Lung microvascular endothelial cell (primary cell): Measurements from ENCODE around the gene CCR4. TPM values are rescaled to one million over a fixed set of nuclear protein-coding genes. Genes with fewer than 3 reads are reported as not detected.
A peak's percentile ranks its signal among the peaks of the same experiment; 100 is the strongest.
"Not testable (repeated sequence)": the region's sequence is repeated elsewhere in the genome, so short reads cannot be mapped to it uniquely, and the experiment has no call there.

Source experiments
- DNase-seq, 2 donors: peaks; one replicate each; pipeline versions ENCODE4 v3.0.0 to v3.0.0-alpha.2; 2010; ENCODE audit warnings: low read depth in 2 of 2
- total RNA-seq: library from RNA; depleted of rRNA; stranded (reverse); fragments of >200 nt; gene quantifications from 2 replicates; pipeline ENCODE4 v1.2.1, GENCODE V29; 2014

CCR4 gene
- total RNA-seq, 1 donor from 2014 or later: not detected

DNA sequence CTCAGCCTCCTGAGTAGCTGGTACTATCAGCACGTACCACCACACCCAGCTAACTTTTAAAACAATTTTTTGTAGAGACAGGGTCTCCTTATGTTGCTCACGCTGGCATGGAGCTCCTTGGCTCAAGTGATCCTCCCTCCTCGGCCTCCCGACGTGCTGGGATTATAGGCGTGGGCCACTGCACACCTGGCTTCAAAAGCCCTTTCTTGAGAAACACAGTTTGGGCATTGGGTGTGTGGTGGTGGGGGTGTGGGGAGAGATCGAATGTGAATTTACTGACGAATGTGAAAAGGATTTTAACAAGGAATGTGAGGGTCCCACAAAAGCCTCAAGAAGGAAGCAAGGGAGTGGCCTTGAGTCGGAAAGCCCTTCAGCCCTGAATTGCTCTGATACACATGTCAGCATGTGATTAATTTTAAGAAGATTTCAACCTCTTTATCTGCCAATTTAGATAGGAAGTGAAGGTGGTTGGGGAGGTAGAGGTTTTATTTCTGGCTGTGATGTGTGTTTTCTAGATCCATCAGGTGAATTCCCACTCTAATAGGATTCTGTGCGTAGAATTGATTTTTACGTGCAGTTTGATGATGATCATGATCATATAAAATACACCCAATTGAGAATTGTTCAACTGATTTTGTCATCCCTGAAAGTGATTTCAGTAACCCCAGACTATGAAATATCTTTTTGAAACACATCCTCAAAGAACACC lies 1.1 kb downstream of the CCR4 start:
- DNase-seq: no peak

DNA sequence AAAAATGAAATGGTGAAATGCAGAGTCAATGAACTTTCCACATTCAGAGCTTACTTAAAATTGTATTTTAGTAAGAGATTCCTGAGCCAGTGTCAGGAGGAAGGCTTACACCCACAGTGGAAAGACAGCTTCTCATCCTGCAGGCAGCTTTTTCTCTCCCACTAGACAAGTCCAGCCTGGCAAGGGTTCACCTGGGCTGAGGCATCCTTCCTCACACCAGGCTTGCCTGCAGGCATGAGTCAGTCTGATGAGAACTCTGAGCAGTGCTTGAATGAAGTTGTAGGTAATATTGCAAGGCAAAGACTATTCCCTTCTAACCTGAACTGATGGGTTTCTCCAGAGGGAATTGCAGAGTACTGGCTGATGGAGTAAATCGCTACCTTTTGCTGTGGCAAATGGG lies 3.1 kb downstream of the CCR4 start:
- DNase-seq: no peak

DNA sequence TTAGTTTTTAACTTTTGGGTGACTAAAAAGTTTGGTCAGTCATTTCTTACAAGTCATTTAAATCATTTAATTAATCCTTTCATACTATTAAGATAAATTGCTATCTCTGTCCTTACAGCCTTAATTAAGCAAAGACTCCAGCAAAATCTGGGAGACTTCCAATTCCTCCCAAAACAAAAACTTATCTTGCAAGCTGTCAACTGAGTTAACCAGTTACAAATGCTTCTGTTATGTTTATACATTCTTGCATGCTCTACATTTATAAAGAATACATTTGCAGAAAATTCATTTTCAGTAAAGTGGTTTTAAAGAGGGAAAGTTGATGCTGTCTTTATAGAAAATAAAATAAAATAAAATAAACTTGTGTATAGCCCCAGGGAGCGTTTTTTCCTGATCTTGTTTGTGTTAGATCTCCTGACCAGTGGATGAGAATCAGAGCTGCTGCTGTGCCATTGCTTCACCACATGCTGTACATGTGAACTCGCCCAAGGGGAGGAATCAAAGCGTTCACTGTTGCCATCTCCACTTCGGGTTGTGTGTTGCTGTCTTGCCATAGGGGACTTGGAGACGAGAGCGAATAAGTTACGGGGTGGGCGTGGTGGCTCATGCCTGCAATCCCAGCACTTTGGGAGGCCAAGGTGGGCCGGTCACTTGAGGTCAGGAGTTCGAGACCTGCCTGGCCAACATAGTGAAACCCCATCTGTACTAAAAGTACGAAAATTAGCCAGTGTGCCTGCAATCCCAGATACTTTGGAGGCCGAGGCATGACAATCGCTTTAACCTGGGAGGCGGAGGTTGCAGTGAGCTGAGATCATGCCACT lies 5.5 kb downstream of the CCR4 start:
- no peak for DNase-seq

DNA sequence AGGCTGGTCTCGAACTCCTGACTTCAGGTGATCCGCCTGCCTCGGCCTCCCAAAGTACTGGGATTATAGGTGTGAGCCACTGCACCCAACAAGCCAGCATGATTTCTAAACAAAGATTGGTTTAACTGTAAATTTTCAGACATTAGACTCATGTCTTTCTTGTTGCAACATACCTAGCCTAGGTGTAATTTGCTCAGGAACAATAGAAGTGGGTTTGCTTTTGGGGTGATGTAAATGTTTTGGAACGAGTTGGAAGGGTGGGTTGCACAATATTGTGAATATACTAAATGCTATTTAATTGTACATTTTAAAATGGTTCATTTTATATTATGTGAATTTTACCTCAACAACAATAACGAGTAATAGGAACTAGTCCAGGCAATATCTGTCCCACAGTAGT lies 7.1 kb downstream of the CCR4 start:
- DNase-seq: no peak

DNA sequence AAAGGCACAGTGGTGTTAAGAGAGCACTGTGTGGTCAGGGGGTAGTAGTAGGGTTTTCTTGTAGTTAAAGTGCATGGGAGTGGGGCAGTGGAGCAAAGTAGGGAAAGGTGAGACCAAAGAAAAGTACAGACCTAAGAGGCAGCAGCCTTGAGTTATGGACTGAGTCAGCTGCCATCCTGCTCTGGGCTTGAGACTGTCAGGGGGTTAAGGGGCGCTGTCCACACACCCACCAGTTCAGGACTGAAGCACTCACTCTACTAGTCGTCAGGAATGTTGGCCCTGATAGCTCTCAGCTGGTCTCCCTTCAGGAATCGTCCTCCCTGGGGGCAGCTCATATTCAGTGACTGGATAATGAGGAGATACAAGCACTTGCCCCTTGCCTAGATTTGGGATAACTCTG lies 7.9 kb downstream of the CCR4 start:
- DNase-seq: no peak

DNA sequence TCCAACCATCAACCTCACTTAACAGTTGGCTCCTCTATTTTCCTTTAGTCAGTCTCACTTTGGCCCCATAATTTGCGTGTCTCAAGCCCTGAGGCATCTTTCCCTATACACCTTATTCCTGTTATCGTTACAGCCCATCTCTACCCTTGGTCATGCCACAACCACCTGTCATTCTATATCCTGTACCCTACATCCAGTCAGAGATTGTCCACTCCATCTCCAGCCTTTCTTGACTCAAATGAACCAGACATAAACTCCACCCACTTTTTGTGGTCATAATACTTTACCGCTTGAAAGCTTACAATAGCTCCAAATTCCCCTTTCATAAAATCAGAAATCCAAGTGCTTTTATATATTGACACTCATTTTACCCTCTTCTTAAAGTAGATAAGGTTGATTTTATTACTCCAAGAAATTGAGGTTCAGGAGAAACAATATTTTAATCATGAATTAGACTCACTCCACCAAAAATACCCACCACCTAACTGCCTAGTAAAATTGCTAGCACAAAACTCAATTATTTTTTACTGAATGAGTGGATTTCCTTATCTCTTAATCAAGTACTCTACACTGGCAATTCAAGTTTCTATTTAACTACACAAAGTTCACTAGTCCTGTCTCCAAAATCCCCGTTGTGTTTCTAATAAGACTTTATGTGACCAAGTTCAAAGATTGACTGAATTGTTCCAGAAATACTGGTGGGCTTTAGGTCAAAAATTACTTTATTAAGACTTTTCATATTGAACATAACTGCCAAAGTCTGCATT lies 9.1 kb downstream of the CCR4 start:
- DNase-seq: no peak

DNA sequence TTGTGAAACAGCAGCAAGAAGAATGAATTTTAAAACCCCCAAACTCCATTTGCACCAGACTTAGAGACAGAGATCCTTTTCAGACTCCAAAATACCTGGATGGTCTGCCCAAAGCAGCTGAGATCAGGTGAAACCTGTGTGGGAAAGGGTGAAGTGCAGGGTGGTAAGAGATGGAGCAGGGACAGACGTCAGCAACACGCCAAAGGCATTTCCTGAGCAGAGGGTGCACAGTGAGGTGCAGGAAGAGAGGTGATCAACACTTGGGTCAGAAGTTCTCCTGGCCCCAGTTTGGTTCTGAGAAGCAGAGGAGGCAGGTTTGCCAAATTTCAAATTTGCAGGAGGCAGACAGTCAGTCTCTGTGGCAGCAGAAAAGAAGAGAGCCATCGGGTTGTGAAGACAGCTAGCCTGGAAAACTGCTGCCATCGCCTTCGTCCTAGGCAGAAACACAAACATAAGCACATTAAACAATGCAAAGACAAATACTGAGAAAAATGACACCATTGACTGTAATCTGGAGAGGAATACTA lies 9.8 kb downstream of the CCR4 start:
- peak in 1 of 2 donors; percentile 13 for DNase-seq

DNA sequence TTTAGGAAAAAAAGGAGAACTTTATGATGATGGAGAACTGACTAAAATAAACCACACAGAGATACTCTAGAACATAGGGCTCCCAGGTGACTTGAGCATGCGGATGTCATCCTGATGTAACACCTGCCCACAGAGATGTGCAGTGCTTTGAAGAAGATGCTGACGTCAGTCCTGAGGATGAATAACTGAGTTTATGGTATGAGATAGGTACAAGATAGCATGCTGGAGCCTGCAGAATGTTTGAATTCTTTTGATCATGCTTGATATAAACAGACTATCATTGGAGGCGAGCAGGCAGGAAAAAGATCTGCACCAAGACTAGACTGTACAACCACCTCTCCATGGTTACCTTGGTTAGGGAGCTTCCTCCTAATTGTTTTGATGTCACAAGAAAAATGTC lies 12.4 kb downstream of the CCR4 start:
- no peak for DNase-seq

DNA sequence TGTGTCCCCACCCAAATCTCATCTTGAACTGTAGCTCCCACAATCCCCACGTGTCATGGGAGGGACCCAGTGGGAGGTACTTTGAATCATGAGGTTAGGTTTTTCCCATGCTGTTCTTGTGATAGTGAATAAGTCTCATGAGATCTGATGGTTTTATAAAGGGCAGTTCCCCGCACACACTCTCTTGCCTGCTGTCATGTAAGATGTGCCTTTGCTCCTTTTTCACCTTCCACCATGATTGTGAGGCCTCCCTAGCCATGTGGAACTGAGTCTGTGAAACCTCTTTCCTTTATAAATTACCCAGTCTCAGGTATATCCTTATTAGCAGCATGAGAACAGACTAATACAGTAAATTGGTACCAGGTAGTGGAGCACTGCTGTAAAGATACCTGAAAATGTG lies 13.3 kb downstream of the CCR4 start:
- DNase-seq: not testable (repeated sequence)

DNA sequence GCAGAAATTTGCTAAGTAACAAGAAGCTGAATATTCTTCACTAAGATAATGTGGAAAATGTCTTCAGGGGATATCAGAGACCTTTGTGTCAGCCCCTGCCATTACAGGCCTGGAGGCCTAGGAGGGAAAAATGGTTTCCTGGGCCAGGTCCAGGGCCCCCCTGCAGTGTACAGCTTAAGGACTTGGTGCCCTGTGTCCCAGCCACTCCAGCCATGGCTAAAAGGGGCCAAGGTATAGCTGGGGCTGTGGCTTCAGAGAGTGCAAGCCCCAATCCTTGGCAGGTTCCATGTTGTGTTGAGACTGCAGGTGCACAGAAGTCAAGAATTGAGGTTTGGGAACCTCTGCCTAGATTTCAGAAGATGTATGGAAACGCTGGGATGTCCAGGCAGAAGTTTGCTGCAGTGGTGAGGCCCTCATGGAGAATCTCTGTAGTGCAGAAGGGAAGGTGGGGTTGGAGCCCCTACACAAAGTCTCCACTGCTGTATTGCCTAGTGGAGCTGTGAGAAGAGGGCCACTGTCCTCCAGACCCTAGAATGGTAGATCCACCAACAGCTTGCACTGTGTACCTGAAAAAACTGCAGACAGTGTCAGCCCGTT lies 14.3 kb downstream of the CCR4 start:
- DNase-seq: not testable (repeated sequence)

DNA sequence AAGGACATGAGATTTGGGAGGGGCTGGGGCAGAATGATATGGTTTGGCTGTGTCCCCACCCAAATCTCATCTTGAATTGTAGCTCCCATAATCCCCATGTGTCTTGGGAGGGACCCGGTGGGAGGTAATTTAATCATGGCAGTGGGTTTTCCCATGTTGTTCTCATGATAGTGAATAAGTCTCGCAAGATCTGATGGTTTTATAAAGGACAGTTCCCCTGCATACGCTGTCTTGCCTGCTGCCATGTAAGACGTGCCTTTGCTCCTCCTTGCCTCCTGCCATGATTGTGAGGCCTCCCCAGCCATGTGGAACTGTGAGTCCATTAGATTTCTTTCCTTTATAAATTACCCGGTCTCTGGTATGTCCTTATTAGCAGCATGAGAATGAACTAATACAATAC lies 15.2 kb downstream of the CCR4 start:
- not testable (repeated sequence) for DNase-seq

DNA sequence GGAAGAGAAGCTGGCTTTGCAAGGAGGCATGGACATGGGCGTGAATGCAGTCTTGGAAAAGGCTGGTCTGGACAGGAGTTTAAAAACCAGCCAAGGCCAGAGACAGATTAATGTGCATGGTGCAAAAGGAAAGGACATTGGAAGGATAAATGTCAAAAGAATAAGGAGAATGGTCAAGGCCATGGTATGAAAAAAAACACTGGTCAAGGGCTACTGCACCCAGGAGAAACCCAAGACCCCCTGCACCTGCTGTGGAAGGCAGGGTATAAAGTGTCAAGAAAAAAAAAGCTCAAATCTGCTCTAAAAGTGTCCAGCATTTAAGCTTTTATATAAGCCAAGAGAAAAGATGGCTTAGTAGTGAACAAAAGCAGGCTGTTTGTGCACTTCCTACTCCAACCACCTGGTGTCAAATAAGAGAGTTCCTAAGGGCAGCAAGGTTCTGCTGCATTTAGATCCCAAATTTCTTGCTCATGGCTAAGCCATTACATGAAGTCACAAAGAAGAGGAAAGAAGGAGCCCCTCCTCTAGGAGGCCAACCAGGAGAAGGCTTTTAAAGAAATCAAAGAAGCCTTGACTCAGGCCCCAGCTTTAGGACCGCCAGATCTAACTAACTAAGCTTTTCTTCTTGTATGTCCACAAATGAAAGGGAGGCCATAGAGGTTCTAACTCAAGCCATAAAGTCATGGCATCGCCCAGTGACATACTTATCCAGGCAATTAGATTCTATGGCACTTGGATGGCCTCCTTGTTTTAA lies 16.9 kb downstream of the CCR4 start:
- DNase-seq: no peak

DNA sequence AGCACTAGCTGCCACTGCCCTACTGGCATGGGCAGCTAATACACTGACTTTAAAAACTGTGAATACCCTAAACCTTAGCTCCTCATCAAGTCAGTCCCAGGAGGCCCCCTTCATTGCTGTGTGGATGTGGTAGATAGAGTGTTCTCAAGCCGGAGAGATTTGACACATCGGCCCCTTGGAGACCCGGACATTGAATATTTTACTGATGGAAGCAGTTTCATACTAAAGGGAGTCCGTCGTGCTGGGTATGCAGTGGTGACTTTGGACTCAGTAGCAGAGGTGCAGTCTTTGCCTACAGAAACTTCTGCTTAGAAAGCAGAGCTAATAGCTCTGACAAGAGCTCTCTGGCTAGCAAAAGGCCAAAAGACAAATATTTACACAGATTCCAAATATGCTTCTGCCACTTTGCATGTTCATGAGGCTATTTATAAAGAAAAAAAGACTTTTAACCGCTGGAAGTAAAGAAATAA lies 17.5 kb downstream of the CCR4 start:
- DNase-seq: no peak

DNA sequence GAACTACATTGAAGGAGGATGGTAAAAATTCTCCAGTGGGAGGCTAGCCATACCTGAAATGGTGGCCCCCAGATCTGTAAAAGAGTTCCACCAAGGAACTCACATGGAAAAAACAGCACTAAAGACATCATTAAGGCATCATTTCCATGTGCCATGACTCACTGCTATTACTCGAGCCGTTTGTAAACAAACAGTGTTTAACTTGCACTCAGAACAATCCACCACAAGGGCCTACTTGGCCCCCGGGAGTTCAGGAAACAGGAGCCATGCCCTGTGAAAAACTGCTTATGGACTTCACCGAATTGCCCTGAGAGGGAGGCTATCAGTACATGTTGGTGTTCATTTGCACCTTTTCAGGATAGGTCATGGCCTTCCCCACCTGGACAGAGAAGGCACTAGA lies 18.2 kb downstream of the CCR4 start:
- peak in 1 of 2 donors; percentile 72 for DNase-seq

DNA sequence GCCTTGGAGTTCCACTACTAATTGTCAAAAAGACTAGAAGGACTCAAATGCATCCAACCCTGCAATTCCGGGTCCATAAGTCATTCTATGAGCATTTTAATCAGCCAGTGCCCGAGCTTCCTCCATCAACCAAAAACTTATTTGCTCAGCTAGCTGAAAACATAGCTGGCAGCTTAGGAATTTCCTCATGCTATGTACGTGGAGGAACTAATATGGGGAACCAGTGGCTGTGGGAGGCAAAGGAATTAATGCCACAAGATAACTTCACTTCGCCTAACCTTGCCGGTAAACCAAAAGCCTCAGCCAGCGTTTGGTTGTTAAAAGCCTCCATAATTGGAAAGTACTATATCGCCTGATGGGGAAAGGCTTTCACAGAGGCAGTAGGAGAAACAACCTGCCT lies 19.8 kb downstream of the CCR4 start:
- not testable (repeated sequence) for DNase-seq

DNA sequence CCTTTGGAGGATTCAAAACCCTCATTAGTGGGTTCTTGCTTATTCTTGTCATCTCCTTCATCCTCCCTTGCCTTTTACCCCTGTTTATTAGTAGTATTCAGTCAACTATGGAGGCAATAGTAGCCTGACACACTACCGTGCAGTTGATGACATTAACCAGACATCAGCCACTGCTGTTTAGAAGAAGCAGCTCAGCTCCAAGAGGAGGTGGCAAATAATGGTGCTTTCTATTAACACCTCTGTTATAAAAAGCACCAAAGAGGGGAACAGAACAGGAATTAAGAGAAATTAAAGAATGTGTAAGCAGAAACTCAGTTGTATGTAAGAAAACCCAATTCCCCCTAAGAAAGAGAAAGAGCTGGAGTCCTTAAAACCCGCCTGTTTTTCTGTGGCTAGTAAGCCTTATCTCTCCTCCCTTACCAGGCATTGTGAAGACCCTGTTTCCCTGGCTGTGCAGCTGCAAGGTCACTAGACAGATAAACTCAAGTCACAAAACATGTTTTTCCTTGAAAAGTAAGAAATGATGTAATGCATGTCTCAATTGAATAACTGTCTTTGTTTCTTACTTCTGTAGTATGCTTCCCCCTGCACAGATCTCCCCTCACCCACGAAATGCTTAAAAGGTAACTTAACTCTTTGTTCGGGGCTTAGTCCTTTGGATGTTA lies 21.2 kb downstream of the CCR4 start:
- peak in 1 of 2 donors; percentile 8 for DNase-seq

DNA sequence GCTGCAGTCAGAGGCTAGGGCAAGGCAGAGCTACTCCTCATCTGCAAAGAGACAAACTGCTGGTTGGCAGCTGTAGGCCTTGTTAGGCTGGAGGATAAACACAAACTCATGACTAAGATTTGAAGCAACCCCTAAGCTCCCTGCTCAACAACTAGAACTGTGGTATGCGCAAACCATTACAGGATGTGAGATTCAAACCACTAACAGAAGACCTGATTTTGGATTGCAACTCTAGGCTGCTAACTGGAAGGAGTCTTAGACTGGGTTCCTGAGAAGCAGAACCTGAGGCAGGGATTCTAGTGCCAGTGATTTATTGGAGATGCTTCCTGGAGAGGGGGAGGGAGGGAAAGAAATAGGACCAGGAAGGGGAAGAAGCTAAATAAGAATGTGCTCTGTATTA lies 22.5 kb downstream of the CCR4 start:
- peak in 1 of 2 donors; percentile 25 for DNase-seq

DNA sequence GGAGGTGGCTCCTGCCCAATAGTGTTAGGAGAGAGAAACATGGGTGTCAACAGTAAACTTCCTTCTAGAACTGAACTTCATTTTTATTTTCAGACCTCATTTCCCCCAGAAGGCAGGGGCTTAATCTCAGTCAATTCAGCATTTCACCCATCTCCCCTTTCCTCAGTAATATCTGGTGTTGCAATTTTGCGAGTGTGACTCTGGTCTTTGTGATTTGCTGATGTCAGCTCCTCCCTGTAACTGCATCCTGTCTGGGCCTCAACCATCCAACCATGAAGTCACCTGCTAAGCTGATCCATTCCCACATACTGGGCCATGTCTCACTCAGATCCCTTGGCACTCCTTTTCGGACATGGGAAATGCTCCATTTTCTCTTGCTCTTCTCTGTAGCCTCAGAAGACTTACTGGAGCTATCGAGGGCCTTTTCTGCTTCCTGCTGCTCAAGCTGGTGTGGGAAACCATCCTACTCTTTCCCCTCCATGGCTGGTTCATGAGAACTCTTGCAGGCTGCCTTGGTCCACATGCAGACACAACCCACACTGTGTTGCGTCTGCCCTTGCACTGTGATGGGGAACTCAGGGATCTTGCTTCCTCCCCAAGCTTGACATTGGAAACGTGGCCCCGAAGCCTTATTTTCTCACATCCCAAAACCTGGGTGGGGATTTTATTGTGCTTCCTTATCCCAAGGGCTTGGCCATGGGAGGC lies 24.6 kb downstream of the CCR4 start:
- DNase-seq: no peak

DNA sequence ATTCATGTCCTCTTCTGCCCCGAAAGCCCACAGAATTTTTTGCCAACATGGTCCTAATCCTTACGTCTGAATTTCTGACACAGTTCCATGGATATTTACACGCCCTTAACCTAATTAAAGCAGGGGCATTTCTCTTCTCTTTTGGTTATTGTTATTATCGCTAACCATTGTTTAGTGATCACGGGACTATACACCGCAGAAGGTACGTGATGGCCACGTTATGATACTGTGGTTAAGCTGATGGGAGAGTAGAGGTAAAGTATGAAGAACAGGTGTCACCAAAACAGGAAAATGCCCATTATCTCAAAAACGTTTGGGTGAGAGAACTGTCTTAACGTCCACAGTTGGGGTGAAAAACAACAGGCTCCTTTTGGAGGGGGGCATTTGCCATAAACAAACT lies 26.4 kb downstream of the CCR4 start:
- DNase-seq: no peak

DNA sequence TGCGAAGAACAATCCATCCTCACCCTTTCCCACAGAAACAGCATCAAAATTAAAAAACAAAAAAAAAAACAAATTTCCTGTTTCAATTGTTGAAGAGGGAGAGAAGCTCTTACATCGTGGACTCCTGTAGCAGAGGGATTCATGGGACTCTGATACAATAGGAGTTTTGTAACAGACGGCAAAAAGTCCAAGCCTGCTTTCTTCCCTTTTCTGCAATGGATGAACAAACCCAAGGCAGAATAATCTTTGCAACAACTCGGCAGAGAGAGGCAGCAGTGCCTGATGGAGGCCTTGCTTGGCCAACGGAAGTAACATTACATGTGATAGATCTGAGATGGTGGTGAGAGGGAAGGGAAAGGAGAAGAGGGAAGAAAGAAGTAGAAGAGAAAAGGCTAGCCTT lies 26.9 kb downstream of the CCR4 start:
- no peak for DNase-seq
